T-helper 9 cell (primary cell): ENCODE measurements around the gene TRIM61.
"Not testable (repeated sequence)": the region's sequence is repeated elsewhere in the genome, so short reads cannot be mapped to it uniquely, and the experiment has no call there.

Experiments used
- DNase-seq: peaks from one replicate; pipeline ENCODE4 v3.0.0-alpha.2; 2020
- total RNA-seq, 2 donors: gene quantifications; one replicate each; lab custom pipeline; 2026; lab: John Stamatoyannopoulos, UW

Gene TRIM61
- total RNA-seq = 0.24 to 2.9 reads per million in 2 donors

- DNase-seq = no peak
Measured at GRCh38 chr4:164977243-164978164, at the start of gene TRIM61. TRIM61 (minus strand) TSS chr4:164977657; CDS start chr4:164970002, 7,655 bp downstream.

DNA sequence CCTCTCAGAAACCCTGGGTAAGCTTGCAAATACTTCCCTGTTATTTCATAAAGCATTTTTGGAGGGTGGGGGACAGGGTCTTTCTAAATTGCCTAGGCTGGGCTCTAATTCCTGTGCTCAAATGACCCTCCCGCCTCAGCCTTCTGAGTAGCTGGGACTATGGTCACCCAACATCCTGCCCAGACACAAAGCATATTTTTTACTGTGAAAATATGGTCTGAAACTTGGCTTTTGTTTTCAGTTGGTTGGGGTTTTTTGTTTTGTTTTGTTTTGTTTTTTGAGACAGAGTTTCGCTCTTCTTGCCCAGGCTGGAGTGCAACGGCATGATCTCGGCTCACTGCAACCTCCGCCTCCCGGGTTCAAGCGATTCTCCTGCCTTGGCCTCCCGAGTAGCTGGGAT, 48.3 kb upstream of the TRIM61 start:
- not testable (repeated sequence) for DNase-seq

DNA sequence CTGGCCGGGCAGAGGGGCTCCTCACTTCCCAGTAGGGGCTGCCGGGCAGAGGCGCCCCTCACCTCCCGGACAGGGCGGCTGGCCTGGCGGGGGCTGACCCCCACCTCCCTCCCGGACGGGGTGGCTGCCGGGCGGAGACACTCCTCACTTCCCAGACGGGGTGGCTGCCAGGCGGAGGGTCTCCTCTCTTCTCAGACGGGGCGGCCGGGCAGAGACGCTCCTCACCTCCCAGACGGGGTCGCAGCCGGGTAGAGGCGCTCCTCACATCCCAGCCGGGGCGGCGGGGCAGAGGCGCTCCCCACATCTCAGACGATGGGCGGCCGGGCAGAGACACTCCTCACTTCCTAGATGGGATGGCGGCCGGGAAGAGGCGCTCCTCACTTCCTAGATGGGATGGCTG, 42.5 kb upstream of the TRIM61 start:
- DNase-seq = not testable (repeated sequence)

DNA sequence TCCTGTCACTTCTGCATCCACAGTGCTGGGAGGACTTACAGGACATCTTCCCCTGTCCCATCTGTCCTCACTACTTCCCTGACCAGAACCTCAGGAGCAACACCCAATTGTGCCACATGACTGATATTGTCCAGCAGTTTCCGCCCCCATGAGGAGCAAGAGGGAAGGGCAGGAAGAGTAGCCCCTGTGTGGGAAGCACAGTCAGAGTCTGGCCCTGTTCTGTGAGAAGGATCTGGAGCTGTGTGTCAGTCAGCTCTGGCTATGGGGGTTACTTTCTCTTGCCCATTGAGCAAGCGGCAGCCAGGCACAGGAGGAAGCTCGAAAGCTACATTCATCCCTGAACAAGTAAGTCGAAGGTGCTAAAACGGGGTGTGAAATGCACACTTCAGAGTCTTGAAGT, 39.5 kb upstream of the TRIM61 start:
- no peak for DNase-seq

GRCh38 chr4:165013691-165014090, 36.2 kb upstream of the TRIM61 start:
- no peak for DNase-seq

- DNase-seq = no peak
Measured at GRCh38 chr4:165011403-165011802, 33.9 kb upstream of the TRIM61 start.

DNA sequence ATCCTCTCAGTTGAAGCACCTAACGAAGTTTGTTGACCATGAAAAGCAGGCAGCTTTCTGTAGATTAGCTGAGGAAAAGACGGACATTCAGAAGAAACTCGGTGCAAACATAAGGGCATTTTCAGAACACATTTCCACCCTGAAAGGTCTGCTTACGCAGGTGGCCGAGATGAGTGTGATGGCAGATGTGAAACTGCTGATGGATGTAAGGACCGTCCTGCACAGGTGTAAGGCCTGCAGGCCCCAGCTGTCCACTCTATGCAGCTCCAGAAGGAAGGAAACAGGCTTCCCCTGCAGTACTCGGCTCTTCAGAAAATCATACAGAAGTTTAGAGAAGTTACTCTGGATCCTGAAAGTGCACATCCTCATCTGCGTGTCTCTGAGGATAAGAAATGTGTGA, 33.5 kb upstream of the TRIM61 start:
- DNase-seq = no peak

DNA sequence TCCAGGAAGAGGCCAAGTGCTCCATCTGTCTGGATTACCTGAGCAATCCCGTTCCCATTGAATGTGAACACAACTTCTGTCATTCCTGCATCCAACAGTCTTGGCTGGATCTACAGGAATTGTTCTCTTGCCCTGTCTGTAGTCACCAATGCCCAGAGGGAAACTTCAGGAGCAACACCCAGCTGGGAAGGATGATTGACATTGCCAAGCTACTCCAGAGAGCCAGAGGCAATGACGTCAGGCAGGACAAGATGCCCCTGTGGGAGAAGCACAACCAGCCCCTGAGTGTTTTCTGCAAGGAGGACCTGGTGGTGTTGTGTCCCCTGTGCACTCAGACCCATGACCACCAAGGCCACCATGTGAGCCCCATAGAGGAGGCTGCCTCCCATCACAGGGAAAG, 33.0 kb upstream of the TRIM61 start:
- no peak for DNase-seq

DNA sequence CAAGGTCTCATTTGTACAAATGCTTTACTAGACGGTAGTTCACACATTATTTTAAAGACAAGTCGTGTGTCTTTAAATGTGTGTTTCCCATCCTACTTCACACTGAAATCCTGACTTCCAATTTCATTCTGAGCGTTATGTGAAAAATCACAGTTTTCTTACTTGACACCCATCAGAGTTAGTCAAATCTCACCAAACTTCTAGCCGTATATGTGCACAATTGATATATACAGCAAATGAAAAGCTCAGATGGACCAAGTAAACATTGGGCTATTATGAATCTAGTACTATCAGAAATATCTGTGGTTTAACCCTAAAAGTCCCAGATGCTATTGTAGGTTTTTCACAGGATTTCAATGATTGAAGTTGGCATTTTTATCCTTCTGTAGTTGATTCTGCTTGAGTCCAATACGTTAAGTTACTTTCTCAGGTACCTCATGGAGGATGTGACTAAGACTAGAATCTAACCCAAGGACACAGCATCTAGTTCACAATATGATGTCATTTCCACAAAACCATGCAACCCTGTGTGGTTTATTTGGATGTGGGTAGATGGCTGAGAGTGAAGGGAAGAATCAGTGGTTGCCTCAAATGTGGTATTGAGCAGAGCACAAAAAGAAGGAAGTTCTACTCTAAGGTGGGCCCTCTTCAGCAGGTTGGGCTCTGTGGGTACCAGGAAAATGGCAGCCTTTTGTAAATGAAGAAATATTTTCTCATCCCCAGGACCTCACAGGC, 32.2 kb upstream of the TRIM61 start:
- DNase-seq = no peak

DNA sequence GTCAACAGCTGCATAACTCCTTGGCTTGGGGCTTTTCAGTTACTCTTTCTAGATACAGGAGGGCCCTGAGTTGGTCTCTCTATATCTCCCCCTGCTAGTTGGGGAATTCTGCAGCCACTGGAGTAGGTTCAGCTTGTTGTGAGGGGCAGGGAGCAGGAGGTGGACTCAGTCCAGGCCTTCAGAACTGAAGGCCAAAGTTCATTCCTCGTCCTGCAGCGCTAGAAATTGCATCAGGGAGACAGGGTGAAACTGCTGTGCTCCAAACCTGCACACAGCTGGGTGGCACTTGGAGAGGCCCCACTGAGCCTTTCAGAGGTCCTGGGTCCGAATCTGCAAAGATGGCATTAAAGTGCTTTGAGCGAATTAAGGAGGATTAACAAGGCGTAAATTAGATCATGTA, 29.4 kb upstream of the TRIM61 start:
- DNase-seq = no peak

DNA sequence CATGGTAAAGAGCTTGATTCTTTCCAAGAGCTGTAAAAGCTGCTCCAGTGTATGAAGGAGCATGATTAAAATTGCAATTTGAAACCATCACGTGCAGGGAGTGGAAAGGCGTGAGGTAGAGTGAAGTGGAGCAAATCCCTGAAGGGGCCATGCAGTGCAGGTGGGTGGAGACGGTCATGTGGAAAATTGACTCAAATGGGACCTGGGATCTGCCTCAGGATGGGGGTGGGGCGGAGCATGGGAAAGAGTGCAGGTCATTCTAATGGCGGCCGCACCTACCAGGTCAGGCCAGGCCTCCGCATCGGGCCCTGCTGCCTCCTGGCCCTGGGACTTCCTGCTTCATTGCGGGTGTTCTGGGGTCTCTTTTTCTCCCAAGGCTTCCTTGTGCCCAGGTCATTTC, 29.0 kb upstream of the TRIM61 start:
- DNase-seq = no peak

DNA sequence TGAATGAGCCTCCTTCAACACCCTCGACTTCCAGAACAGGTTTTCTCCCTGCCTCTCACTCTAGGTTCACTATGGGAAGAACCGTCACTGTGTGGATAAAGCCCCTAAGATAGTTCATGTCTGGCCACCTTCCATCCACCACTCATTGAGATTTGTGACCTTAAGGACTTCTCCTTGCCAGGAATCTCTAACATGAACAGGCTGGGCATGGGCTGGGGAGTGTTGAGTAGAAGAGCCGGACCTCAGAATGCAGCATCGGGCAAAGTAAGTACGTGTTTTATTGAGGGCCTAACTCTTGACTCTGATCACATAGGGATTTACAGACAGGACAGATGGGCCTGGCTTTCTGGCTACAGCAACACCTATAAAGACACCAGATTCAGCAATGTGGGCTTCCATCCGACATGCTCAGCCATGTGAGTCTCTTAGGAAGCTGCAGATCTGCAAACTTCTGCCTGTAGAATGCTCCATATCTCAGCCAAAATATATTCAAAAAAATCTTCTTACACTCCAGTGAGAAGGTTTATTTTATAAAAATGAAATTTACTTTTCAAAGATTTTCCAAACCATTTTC, 28.0 kb upstream of the TRIM61 start:
- no peak for DNase-seq

GRCh38 chr4:165001957-165002356, 24.5 kb upstream of the TRIM61 start:
- DNase-seq = not testable (repeated sequence)

GRCh38 chr4:164998526-164999080, 21.1 kb upstream of the TRIM61 start:
- not testable (repeated sequence) for DNase-seq

DNA sequence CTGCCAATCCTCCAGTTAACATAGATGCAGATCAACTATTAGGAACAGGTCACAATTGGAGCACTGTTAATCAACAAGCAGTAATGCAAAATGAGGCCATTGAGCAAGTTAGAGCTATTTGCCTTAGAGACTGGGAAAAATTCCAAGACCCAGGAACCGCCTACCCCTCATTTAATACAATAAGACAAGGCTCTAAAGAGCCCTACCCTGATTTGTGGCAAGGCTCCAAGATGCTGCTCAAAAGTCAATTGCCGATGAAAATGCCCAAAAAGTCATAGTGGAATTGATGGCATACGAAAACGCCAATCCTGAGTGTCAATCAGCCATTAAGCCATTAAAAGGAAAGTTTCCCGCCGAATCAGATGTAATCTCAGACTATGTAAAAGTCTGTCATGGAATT, 20.5 kb upstream of the TRIM61 start:
- no peak for DNase-seq

DNA sequence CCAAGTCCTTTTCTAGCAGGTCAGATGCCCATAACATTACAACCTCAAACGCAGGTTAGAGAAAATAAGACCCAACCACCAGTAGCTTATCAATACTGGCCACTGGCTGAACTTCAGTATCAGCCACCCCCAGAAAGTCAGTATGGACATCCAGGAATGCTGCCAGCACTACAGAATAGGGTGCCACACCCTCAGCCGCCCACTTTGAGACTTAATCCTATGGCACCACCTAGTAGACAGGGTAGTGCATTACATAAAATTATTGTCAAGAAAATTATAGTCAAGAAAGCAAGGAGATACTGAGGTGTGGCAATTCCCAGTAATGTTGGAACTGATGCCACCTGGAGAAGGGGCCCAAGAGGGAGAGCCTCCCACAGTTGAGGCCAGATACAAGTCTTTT, 19.9 kb upstream of the TRIM61 start:
- DNase-seq = no peak

- DNase-seq = not testable (repeated sequence)
Measured at GRCh38 chr4:164996123-164996522, 18.7 kb upstream of the TRIM61 start.

DNA sequence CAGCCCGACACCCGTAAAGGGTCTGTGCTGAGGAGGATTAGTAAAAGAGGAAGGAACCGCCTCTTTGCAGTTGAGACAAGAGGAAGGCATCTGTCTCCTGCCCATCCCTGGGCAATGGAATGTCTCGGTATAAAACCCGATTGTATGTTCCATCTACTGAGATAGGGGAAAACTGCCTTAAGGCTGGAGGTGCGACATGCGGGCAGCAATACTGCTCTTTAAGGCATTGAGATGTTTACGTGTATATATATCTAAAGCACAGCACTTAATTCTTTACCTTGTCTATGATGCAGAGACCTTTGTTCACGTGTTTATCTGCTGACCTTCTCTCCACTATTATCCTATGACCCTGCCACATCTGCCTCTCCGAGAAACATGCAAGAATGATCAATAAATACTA, 13.3 kb upstream of the TRIM61 start:
- not testable (repeated sequence) for DNase-seq

- DNase-seq = no peak
Measured at GRCh38 chr4:164989471-164989870, 12.0 kb upstream of the TRIM61 start.

DNA sequence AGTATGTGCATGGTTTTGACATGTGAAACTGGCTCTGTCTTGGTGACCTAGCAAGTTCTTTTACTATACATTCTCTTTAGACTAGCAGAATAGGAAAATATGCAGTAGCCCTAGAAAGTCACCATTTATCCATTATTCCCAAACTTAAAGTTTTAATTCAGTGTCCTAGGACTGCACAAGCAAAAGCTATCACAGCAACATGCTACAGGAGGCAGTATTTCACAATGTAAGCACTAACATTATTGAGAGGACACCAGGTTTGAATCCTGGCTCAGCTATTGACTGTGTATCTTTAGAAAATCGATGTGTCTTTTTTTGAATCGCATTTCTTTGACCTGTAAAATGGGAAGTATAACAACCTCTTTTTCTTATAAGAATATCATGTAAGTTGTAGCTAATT, 5.5 kb downstream of the TRIM61 start:
- not testable (repeated sequence) for DNase-seq

GRCh38 chr4:164959896-164960295, 17.6 kb downstream of the TRIM61 start:
- DNase-seq = no peak

GRCh38 chr4:164959421-164959820, 18.0 kb downstream of the TRIM61 start:
- not testable (repeated sequence) for DNase-seq
